Measurements from ENCODE around the gene SCFD2.

The SCFD2 gene

DNA sequence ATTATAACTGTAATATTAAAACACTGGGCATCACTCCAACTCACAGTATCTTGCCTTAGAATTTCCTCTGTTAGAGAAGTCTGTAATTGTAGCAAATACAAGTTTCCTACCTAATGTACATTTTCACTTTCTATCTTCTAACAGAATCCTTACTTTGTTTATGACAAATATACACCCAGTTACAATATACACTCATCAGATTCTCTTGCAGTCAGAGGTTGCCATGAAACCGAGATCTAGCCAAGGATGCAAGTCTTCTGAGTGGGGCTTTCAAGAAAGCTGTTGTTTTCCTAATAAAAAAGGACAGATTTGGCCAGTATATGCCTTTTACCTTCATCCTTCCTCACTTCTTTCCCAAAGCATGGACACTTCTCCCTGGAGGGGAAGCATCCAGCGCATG lies 228.9 kb downstream of the SCFD2 start:
- no peak for DNase-seq

DNA sequence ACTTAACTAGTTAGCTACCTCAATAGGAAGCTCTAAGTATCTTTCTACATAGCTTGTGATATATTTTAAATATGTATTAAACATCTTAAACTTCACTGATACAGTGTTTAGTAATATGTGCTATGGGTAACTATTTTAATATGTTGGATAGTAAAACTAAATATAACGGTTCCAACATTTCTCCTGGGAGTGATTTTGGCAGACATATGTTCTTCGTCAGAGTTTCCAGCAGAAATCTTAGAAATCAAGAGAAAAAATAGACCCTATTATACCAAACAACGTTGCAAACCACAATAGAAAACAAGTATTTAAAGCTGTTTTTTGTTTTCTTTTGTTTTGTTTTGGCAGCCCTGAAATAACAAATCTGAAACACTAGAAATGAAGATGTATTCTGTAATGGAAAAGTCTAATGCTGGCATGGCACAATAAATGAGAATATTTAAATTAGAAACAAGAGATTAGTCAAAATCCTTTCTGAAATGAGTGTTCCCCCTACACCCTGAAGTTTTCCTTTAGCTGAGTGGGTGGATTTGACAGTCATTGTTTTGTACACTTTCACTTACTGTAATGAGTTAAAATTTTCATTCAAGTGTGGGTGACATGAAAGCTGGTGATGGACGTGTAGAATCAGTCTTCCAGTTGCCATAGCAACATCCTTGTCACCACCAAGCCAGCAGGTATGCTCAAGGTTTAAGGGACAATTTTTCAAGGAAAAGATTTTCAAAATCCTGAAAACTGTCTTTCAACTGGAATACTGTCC lies 233.5 kb downstream of the SCFD2 start:
- DNase-seq = no peak

DNA sequence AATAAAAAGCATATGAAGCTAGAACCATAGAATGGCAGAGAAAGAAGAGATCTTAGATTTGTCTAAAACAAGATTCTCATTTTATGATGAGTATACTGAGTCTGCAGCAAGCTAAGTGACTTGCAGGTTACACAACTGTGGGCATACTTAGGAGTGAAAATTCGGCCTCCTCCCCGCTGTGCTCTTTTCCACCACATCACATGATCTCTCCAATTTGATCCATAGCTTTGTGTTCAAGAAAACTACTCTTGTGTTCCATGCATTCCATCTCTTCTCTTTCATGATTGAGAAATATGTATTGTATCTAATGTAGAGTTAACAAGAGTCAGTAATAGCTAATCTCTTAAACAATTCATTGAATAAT lies 234.3 kb downstream of the SCFD2 start:
- DNase-seq = no peak

DNA sequence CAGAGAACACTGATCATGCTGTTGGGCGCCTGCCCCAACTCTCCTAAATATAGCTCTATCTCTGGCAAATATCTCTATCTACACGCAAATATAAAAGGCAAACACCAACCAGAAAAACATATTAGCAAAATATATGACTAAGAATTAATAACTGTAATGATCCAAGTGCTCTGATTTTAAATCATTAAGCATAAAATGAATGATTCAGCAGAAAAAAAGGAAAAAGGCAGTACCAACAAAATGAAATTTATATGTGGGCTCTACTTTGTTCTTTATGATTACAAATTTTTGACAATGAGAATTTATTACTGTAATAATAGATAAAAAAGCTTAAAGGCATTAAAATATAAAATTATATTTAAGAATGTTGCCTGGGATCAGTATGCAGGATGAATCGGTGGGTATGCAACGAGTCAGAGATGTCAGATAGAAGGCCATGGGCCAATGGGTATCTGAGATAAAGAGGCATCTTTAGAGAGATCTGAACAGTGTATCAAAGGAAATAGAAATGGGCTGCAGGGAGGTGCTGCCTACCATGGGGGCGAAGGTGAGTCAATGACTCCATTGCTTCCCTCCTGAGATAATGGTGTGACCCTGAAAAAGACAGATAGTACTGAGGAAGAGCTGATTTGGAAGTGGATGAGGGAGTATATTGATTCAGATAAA lies 234.8 kb downstream of the SCFD2 start:
- DNase-seq = no peak

DNA sequence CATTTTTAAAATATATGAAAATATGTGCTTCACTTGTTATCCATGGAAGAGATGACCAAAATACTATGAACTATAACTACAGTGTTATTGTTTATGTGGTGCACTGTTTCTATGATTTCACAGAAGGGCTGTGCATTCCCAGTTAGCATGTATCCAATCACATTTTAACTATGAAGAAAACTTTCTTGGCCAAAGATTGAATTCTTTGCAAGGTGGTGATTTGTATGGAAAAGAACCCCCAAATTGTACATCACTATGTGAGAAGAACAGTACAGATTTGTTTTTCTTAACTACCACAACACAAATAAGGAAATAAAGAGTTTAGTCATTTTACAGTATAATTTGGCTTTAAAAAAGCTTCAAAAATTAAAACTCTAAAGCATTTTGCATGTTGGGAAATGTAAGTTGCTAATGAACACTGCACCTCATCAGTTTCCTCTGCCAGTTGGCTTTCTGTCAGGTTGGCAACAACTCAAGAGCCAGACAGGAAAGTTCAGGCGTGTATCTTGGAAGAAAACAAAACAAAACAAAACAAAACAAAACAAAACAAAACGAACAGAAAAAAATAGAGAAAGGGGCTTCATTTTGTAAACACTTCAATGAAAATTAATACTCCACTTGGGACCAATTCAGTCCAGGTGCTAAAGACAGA lies 237.0 kb downstream of the SCFD2 start:
- DNase-seq = no peak

DNA sequence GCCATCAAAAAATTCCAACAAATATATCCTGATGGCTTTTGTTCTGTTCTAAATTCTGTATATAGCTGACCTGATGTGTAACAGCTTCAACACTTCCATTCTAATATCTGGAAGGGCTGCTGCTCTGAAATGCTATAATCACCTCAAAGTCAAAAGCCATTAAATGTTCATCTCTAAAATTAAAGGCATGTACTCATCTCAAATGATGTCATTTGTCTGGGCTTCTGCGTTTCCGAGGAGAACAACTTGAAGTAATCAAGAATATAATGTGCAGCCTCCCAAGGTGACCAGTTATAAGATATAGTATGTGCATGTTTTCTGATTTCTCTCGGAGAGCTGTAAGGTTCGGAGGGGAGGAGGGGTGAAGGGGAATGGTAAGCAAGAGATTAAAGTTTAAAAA lies 237.6 kb downstream of the SCFD2 start:
- DNase-seq = no peak

DNA sequence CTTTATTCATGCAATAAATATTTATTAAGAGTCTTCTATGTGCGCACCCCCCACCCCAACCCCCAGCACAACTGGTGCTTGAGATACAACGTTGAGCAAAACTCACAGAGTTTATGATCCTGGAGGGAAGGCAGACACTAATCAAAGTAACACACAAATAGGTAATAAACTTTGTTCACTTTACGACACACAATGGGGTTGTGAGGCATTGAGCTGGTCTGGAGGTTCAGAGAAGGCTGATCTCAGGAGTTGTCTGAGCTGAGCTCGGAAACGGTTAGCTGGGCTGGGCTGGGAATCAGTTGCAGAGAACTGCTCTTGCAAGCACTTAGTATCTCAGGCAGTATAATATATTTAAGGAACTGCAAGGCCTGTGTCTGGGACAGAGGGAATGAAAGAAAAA lies 238.5 kb downstream of the SCFD2 start:
- DNase-seq = no peak

DNA sequence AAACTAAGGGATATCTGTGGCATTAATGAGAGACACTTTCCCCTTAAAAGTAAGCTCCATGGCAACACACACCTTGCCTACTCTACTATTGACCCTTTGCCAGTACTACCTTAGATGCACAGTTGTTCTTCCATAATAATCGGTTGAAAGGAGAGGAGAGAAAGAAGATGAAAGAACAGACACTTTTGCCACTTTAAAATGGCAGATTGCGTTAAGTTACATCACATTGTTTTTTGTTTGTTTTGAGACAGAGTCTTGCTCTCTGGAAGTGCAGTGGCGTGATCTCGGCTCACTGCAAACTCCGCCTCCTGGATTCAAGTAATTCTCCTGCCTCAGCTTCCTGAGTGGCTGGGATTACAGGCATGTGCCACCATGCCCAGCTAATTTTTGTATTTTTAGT lies 239.8 kb downstream of the SCFD2 start:
- no peak for DNase-seq

DNA sequence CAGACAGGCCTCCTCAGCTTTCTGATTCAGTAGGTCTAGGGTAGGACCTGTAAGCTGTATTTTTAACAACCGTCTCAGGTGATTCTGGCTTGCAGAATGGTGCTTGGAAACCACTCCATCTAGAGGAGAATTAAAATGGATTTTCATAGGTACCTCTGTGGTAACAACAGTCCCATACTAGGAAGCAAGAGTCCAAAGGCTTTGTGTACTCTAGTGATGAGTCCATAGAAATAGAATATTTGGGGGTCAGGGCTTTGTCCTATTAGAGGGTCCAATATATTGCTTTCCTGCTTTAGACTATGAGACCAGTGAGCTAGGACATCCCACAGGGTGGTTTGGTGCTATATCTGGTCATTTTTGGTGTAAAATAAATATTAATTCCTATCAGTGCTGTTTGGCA lies 242.0 kb downstream of the SCFD2 start:
- DNase-seq = no peak

DNA sequence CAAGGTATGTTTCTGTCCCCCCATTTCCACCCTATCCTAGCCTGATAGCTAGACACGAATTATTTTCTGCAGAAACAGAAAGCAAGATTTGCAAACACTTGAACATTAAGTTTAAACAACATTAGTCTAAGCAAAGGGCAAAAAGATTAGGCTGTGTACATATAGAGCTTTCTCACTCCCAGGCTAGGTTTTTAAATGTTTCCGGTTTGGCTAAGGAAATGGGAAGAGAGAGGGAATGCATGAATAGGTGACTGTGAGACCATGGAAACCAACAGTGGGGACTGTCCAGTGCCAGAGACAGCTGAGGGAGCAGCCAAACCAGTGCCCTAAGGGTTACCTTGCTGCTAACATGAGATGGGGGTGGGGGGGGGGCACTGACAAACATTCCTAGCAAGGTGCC lies 242.7 kb downstream of the SCFD2 start:
- no peak for DNase-seq

DNA sequence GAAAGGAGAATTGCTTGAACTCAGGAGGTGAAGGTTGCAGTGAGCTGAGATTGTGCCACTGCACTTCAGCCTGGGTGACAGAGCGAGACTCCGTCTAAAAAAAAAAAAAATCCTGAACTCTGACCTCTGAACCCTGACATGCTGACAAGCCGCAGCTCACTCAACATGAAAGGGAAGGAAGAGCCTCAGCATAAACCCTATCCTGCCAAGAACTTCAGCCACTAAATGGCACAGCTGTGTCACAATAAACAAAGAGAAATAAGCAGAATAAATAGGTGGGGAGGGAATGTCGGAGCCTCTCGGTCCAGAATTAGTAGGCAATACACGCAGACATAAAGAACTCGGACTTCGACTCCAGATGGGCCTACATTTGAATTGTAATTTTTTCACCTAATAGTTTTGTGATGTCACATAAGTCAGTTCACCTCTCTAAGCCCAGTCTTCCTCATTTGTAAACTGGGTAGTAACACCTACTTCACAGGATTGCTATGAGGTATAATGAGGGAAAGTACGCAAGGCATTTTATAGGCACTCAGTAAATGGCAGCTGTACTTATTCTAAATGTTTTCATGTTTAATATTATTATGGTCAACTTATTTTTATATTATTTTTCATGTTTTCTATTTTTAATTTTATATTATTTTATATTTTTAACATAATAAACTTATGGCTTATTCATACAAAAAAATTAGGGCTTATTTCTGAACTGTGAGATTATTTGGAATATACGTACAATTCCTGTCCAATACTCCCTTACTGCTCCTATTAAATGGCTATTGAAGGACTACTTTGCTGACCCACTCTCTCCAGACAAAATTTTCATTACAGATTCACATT lies 243.4 kb downstream of the SCFD2 start:
- no peak for DNase-seq

DNA sequence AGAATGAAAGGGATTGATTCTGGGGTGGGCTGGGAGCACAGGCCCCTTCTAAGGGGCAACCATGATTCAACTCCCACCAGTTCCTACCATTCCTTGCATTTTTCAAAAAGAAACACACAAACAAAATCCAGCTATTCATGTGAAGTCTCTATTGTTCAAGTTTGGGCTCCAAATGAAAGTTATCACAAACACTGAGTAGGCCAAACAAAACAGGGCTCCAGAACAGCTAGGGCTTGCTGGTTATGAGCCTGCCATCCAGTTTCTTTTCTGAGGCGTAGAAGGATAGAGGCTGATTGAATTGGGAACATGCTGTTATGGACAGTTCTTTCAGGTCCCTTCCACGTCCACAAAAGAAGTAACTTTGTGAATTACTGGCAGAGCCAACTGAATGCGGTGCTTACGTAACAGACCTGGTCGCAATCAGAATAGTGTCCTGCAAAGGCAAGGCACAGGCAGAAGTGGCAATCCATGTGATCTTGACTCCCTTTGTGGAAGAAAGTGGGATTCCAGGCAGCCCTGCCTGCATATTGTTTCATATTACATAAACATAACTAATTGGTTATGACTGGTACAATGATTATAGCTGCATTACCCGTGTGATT lies 244.5 kb downstream of the SCFD2 start:
- no peak for DNase-seq

DNA sequence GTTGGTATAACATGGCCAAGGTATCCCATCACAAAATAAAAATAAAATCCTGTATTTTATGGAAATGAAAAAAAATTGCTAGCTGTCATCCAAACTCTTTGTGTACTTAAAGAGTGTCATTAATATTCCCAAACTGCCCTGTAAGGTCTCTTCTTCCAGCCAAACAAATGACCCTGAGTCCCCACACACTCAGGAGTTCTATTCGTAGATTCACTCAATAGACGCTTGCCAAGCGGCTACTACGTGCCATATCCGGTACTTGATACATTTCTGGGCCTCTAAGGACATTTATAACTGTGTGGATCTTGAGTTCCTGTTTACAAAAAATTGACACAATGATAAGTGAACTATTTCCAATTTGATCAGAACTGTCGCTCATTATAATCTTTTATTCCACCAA lies 245.1 kb downstream of the SCFD2 start:
- no peak for DNase-seq

DNA sequence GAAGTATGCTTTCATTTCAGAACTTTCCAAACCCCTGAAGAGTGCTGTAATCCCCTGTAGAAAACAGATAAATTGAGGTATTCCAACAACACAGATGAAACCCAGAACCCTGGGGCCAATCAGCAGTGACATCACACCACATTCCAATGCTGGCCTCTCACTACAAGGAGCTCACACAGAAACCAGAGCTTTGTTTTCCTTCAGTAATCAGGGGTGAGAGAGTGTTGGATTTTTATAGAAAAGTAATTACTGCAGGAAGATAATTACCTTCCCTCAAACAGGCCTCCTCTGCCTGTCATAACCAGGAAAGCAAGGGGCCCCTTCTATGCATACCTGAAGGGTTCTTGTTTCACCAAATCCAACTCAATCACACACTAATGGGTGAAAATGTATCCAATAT lies 246.2 kb downstream of the SCFD2 start:
- DNase-seq = no peak

DNA sequence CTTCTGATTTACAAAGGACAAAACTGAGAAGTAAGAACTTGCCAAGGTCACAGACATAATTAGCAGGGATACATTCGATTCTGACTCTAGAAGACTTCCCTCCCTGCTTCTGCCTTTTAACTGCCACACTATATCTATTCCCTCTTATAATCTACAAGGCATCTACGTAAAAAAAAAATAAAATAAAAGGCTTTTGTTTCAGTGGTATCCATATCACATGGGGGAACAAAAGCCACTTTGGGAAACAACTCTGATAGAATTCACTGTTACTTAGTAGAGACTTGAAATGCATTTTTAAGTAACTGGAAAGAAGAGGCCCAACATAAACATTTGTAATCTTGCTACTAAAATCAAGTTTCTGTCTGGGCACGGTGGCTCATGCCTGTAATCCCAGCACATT lies 247.2 kb downstream of the SCFD2 start:
- no peak for DNase-seq

DNA sequence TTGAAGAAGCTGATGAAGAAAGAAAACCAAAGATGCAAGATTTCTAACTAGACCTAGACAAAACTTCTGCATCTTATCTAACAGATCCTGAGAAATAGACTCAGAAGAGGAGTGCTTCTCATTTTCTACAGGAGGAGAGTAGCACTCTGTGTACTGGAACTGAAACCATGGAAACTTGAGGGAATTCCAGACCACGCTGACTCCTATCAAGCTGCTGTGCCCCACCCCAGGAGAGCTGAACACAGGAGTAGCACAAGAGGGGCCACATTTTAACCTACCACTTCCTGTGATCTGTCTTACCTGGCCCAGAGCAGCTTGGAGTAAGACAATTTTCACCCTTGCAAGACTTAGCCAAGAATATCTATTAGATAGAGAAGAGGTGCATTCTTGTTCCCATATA lies 248.9 kb downstream of the SCFD2 start:
- DNase-seq = peak in 1 of 3 donors; percentile 1

DNA sequence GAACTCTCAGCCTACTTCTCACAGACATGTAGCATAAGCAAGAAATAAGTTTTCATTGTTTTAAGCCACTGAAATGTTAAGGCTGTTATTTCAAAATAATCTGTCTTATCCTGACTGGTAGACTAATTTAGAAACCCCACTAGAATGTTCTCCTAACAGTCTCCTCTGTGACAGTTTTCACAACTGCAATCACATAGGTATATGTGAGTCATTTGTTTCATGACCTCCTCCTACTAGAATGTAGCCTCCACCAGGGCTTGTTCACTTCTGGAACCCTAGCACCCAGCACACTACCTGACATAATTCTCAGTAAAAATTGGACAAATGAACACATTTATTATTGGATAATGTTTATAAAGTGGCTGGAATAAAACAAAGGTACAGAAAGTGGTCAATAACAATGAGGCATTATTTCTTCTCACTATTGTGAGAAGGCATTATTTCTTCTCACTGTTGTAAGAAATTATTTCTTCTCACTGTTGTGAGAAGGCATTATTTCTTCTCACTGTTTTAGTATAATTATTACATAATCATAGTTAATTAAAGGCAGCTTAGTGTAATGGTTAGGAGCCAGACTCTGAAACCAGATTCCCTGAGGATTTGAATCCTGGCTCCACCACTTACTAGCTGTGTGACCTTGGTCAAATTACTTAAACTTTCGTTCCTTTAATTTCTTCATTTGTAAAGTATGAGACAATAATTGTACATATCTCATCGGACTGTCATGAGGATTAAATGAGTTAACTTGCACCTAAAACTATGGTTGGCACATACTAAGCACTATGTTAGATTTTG lies 252.2 kb downstream of the SCFD2 start:
- no peak for DNase-seq

DNA sequence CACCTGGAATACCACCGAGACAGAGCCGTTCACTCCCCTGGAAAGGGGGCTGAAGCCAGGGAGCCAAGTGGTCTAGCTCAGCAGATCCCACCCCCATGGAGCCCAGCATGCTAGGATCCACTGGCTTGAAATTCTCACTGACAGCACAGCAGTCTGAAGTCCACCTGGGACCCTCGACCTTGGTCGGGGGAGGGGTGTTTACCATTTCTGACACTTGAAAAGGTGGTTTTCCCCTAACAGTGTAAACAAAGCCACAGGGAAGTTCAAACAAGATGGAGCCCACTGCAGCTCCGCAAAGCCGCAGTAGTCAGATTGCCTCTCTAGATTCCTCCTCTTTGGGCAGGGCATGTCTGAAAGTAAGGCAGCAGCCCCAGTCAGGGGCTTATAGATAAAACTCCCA lies 260.5 kb downstream of the SCFD2 start:
- no peak for DNase-seq

DNA sequence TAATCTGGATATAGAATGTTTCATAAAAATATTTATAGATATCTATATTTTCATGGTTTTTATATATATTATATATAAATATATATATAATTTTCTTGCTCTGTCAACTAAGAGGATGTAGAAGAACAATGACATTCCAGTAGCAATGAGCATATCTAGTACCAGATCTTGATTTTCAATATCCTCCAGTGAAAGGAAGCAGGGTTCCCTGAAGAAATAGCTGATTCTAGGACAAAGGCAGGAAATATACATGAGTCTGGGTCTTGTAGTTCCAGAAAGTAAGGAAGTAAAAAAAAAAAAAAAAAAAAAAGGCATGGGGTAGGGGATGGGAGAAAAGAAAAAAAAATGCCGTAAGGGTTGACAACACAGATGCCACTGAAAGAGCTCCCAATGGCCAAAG lies 262.4 kb downstream of the SCFD2 start:
- DNase-seq = no peak

DNA sequence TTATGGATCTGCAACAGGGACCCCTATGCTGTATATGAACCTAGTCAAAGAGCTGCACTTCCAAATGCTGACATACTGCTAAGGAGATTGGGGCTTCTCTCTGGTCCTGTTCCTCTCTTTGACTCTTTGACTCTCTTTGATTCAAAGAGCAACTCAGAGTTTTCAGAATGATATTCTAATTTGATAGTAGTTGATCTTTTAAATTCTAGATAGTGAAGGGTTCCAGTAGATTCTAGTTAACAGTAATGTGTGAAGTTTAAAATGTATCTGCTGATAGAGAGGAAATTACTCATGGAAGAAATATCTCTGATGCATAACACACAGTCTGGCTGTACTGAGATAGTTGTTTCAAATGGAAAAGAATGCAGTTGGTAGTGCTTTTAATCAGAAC lies 264.7 kb downstream of the SCFD2 start:
- no peak for DNase-seq

DNA sequence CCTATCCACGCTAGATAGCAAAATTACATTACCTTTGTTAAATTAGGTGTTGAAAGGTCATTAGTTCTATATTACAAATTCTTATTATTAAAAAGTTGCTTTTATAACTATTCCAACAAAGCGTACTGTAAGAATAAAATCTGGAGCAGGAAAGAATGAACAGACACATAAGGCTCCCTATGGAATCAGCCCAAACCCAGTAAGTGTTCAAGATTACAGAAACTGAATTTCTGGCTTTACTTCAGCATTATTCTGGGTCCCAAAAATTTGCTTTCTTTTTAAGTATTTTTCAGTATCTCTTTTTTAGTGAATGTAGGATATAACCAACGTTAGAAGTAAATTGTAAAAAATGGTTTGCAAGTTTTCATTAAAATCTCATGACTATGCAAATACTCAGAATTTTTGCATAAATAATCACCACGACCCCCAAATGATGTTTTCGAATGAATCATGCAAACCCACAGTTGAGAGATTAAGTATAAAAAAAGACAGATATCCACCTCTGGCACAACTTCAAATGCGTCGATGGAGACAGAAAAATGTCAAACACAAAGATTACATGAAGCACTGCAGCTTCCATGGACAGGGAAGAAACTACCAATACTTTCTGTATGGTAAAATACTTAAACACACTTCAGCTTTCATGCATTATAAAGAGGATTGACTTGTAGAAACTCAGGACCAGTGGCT lies 265.2 kb downstream of the SCFD2 start:
- DNase-seq = no peak

DNA sequence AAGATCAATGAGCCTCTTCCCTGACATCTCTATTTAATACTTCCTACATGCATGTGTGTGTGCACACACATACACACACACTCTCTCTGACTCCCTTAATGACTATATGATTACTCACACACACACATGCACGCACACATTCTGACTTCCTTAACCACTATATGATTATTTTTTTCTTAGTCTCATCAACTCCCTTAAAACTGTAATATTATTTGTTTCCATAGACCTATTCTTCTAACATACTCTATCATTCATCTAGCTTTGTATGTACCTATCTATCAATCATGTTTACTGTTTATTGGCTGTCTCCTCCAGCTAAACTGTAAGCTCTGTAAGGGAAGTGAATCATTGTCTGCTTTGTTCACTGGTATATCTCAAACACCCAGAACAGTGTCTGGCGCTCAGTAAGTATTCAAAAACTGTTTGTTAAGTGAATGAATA lies 267.2 kb downstream of the SCFD2 start:
- no peak for DNase-seq

All from suppressor macrophage treated with lipopolysaccharide for 1 hour (primary cell).